Activated CD8-positive, alpha-beta T cell treated with anti-CD3 and anti-CD28 coated beads for 36 hours (primary cell): Measurements from ENCODE around the gene ECSCR. TPM values are rescaled to one million over a fixed set of nuclear protein-coding genes. Genes with fewer than 3 reads are reported as not detected.

ENCODE experiments used
- ATAC-seq: fragments of 200-7000 bp; cut with Tn5 transposase; one replicate; pipeline ENCODE4 v1.10.0; 2021; ENCODE audit warnings: mild to moderate bottlenecking, moderate library complexity
- CTCF ChIA-PET: fragments of 350-600 bp; sonication (Branson Sonifier 250); formaldehyde crosslinking; loops from one replicate; lab custom pipeline; 2021; ENCODE audit warnings: antibody characterized with exemption; lab: Charles Lee
- POLR2A ChIA-PET: fragments of 350-600 bp; sonication (Branson Sonifier 250); formaldehyde crosslinking; loops from one replicate; lab custom pipeline; 2021; ENCODE audit warnings: antibody characterized with exemption; lab: Charles Lee
- DNase-seq: peaks from one replicate; pipeline ENCODE4 v3.0.0-alpha.2; 2020
- H3K27ac Mint-ChIP-seq: one replicate; pipeline ENCODE4 v1.8.0; 2021; ENCODE audit warnings: mild to moderate bottlenecking, mixed read lengths
- H3K27me3 Mint-ChIP-seq: one replicate; pipeline ENCODE4 v1.8.0; 2021; ENCODE audit warnings: mixed read lengths
- H3K36me3 Mint-ChIP-seq: one replicate; pipeline ENCODE4 v1.8.0; 2021; ENCODE audit warnings: low read depth, mixed read lengths
- H3K4me1 Mint-ChIP-seq: one replicate; pipeline ENCODE4 v1.8.0; 2021; ENCODE audit warnings: low read depth, mixed read lengths
- H3K4me3 Mint-ChIP-seq: one replicate; pipeline ENCODE4 v1.8.0; 2021; ENCODE audit warnings: mild to moderate bottlenecking, moderate library complexity, mixed read lengths
- H3K9me3 Mint-ChIP-seq: one replicate; pipeline ENCODE4 v1.8.0; 2021; ENCODE audit warnings: mixed read lengths
- CTCF ChIP-seq: fragments of 200-600 bp; IDR thresholded peaks from one replicate; pipeline ENCODE4 v1.8.0; 2022; ENCODE audit warnings: antibody characterized with exemption, mild to moderate bottlenecking
- intact Hi-C: fragments of 100-400 bp; cut with micrococcal nuclease; formaldehyde crosslinking; loops from one replicate; pipeline ENCODE4 v1.10.0; 2022
- total RNA-seq, 2 experiments: library from RNA; stranded (reverse); gene quantifications; one replicate each; pipeline ENCODE4 v1.2.3, GENCODE V29; 2021

Gene ECSCR
- total RNA-seq, 2 experiments from 2014 or later, result 0.25 TPM; not detected in 1

- Mint-ChIP-seq H3K36me3 (no peaks in the 10 kb centered on the region), H3K4me1 (peaks cover 37% of the 10 kb centered on the region), H3K27me3 (no peaks in the 10 kb centered on the region), H3K4me3 (no peak overlapping the region), H3K9me3 (no peaks in the 10 kb centered on the region), H3K27ac (peak overlapping the region; percentile 5)
- intact Hi-C loops, result loop anchor here (5.0 kb wide), 1 partner anchor 108 kb away; the partner anchor contains the start of gene UBE2D2
- ATAC-seq (no peak), DNase-seq (no peak)
- TF ChIP-seq CTCF, result no peak
- CTCF ChIA-PET, result interaction anchor here (0.7 to 1.7 kb wide), 3 partner anchors 9 to 12 kb away, joined by 3 to 4 read pairs (median 3); no protein-coding TSS in a partner anchor
- POLR2A ChIA-PET, result interaction anchor here (0.6 to 5.2 kb wide), 2 partner anchors 11 to 174 kb away, joined by 3 to 26 read pairs; no protein-coding TSS in a partner anchor
Measured at GRCh38 chr5:139454568-139455290, 7.8 kb downstream of the ECSCR start.

GRCh38 chr5:139453683-139454567 lies 8.6 kb downstream of the ECSCR start:
- H3K27me3 Mint-ChIP-seq, result no peaks in the 10 kb centered on the region
- ATAC-seq (no peak), DNase-seq (peak; percentile 50)
- H3K4me3 Mint-ChIP-seq, result no peak overlapping the region
- H3K36me3 Mint-ChIP-seq, result no peaks in the 10 kb centered on the region
- TF ChIP-seq CTCF, result no peak
- intact Hi-C loops, result no loop called here
- CTCF ChIA-PET, result interaction anchor here (1.7 kb wide), 1 partner anchor 8 kb away, joined by 4 read pairs; no protein-coding TSS in a partner anchor
- POLR2A ChIA-PET, result no interaction called here
- peak overlapping the region; percentile 39 for H3K27ac Mint-ChIP-seq
- H3K9me3 Mint-ChIP-seq, result no peaks in the 10 kb centered on the region
- H3K4me1 Mint-ChIP-seq, result peaks cover 31% of the 10 kb centered on the region

- no peaks in the 10 kb centered on the region for H3K27me3 Mint-ChIP-seq
- H3K27ac Mint-ChIP-seq, result no peak overlapping the region
- H3K4me1 Mint-ChIP-seq, result peaks cover 37% of the 10 kb centered on the region
- ATAC-seq, result no peak
- intact Hi-C loops, result no loop called here
- no peaks in the 10 kb centered on the region for H3K9me3 Mint-ChIP-seq
- no peak for TF ChIP-seq CTCF
- no peaks in the 10 kb centered on the region for H3K36me3 Mint-ChIP-seq
- H3K4me3 Mint-ChIP-seq, result no peak overlapping the region
- CTCF ChIA-PET, result no interaction called here
- POLR2A ChIA-PET, result no interaction called here
- no peak for DNase-seq
Measured at GRCh38 chr5:139451878-139452660, 10.5 kb downstream of the ECSCR start.

- POLR2A ChIA-PET, result interaction anchor here (1.2 kb wide), 1 partner anchor 8 kb away, joined by 4 read pairs; no protein-coding TSS in a partner anchor
- no peak for TF ChIP-seq CTCF
- Mint-ChIP-seq H3K27me3 (no peaks in the 10 kb centered on the region), H3K9me3 (no peaks in the 10 kb centered on the region), H3K36me3 (no peaks in the 10 kb centered on the region), H3K4me1 (peaks cover 41% of the 10 kb centered on the region), H3K4me3 (no peak overlapping the region), H3K27ac (no peak overlapping the region)
- CTCF ChIA-PET, result no interaction called here
- intact Hi-C loops, result no loop called here
- DNase-seq (peak; percentile 28), ATAC-seq (no peak)
Measured at GRCh38 chr5:139451176-139451575, 11.4 kb downstream of the ECSCR start.
